ENCODE data around the gene TERT. TPM values are rescaled to one million over a fixed set of nuclear protein-coding genes. Genes with fewer than 3 reads are reported as not detected.
"Not testable (repeated sequence)": the region's sequence is repeated elsewhere in the genome, so short reads cannot be mapped to it uniquely, and the experiment has no call there.

Gene TERT
- total and polyA plus RNA-seq, 2 experiments from 2014 or later: 0.08 TPM; not detected in 1

DNA sequence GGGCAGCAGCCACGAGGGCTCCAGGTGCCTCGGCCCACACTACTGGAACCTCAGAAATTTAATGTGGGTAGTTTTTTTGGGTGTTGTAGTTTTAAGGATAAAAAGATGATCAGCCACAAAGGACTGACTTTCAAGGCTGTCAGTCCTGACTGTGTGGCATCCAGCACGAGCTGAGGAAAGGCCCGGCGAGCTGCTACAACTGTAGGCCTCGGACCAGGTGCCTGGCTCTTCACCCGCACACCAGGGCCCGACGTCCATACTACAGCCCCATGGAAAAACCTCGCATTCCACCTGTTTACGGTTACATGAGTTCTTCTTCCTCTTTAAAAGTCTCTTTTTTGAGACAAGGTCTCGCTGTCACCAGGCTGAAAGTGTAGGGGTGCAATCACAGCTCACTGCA, 47.4 kb upstream of the TERT start:
- TF ChIP-seq CTCF (IDR thresholded peaks at IDR 0.05; ENCODE audit: poor library complexity) (no peak), EZH2 (IDR thresholded peaks at IDR 0.05; ENCODE audit: borderline replicate concordance) (no peak), EZH2phosphoT487 (IDR thresholded peaks at IDR 0.05; ENCODE audit: low read depth, severe bottlenecking, unreplicated experiment) (no peak)
- no peaks in the 10 kb centered on the region for H4K20me1 ChIP-seq (ENCODE audit: insufficient read depth, poor library complexity, severe bottlenecking)
- no peaks in the 10 kb centered on the region for H3K27me3 ChIP-seq
- H2AFZ ChIP-seq: no peak overlapping the region
- H3K4me1 ChIP-seq (ENCODE audit: insufficient read depth): peaks cover 15% of the 10 kb centered on the region
- H3K36me3 ChIP-seq (replicated peaks; ENCODE audit: insufficient read depth, low read depth): no peaks in the 10 kb centered on the region
- H3K4me3 ChIP-seq: no peak overlapping the region
- no peaks in the 10 kb centered on the region for H3K9me2 ChIP-seq (replicated peaks; ENCODE audit: insufficient read depth)
- H3K27ac ChIP-seq: no peak overlapping the region
- H3K9me3 ChIP-seq (ENCODE audit: low read depth): no peaks in the 10 kb centered on the region
- WGBS (ENCODE audit: low lambda C conversion rate, missing lambda C conversion rate): 97% methylated on average over 12 of the region's 12 CpGs
- H3K4me2 ChIP-seq: no peak overlapping the region
- no peak for DNase-seq (ENCODE audit: low spot score)
- H3K79me2 ChIP-seq: peaks cover 37% of the 10 kb centered on the region

GRCh38 chr5:1341863-1342262, 47.0 kb upstream of the TERT start:
- Histone ChIP-seq H3K9me3 (ENCODE audit: low read depth) (no peaks in the 10 kb centered on the region), H3K4me3 (no peak overlapping the region), H3K4me1 (ENCODE audit: insufficient read depth) (peaks cover 15% of the 10 kb centered on the region), H3K27me3 (no peaks in the 10 kb centered on the region), H2AFZ (no peak overlapping the region), H3K4me2 (no peak overlapping the region), H3K79me2 (peaks cover 37% of the 10 kb centered on the region), H4K20me1 (ENCODE audit: insufficient read depth, poor library complexity, severe bottlenecking) (no peaks in the 10 kb centered on the region), H3K9me2 (replicated peaks; ENCODE audit: insufficient read depth) (no peaks in the 10 kb centered on the region), H3K36me3 (replicated peaks; ENCODE audit: insufficient read depth, low read depth) (no peaks in the 10 kb centered on the region), H3K27ac (no peak overlapping the region)
- DNase-seq (ENCODE audit: low spot score): no peak
- TF ChIP-seq EZH2phosphoT487 (IDR thresholded peaks at IDR 0.05; ENCODE audit: low read depth, severe bottlenecking, unreplicated experiment) (no peak), CTCF (IDR thresholded peaks at IDR 0.05; ENCODE audit: poor library complexity) (no peak), EZH2 (IDR thresholded peaks at IDR 0.05; ENCODE audit: borderline replicate concordance) (no peak)
- WGBS (ENCODE audit: low lambda C conversion rate, missing lambda C conversion rate): 96% methylated on average over 15 of the region's 15 CpGs

- WGBS (ENCODE audit: low lambda C conversion rate, missing lambda C conversion rate): 91% methylated on average over 12 of the region's 17 CpGs
- not testable (repeated sequence) for H3K4me1 ChIP-seq (ENCODE audit: insufficient read depth); H3K36me3 ChIP-seq (replicated peaks; ENCODE audit: insufficient read depth, low read depth)
Observed at GRCh38 chr5:1339818-1340210, 44.9 kb upstream of the TERT start.

GRCh38 chr5:1339139-1339817, 44.4 kb upstream of the TERT start:
- not testable (repeated sequence) for H3K4me3 ChIP-seq; H3K27ac ChIP-seq; H3K4me1 ChIP-seq (ENCODE audit: insufficient read depth); H3K27me3 ChIP-seq; H3K4me2 ChIP-seq; H3K36me3 ChIP-seq (replicated peaks; ENCODE audit: insufficient read depth, low read depth); H3K9me2 ChIP-seq (replicated peaks; ENCODE audit: insufficient read depth); H2AFZ ChIP-seq; H3K9me3 ChIP-seq (ENCODE audit: low read depth); H4K20me1 ChIP-seq (ENCODE audit: insufficient read depth, poor library complexity, severe bottlenecking); DNase-seq (ENCODE audit: low spot score)
- H3K79me2 ChIP-seq: peaks cover 25% of the 10 kb centered on the region
- WGBS (ENCODE audit: low lambda C conversion rate, missing lambda C conversion rate): 96% methylated on average over 12 of the region's 34 CpGs

More at GRCh38 chr5:1339818-1340210, 44.9 kb upstream of the TERT start:
- H2AFZ ChIP-seq; H3K27me3 ChIP-seq; H4K20me1 ChIP-seq (ENCODE audit: insufficient read depth, poor library complexity, severe bottlenecking); H3K9me2 ChIP-seq (replicated peaks; ENCODE audit: insufficient read depth); H3K9me3 ChIP-seq (ENCODE audit: low read depth); H3K27ac ChIP-seq; DNase-seq (ENCODE audit: low spot score); H3K4me3 ChIP-seq; H3K4me2 ChIP-seq: not testable (repeated sequence)
- peaks cover 29% of the 10 kb centered on the region for H3K79me2 ChIP-seq

Data from hepatocyte (in vitro differentiated cells).